GM12864 (cell line): ENCODE measurements around the gene MT1E.
"Not testable (repeated sequence)": the region's sequence is repeated elsewhere in the genome, so short reads cannot be mapped to it uniquely, and the experiment has no call there.

Source experiments
- DNase-seq: peaks from one replicate; pipeline ENCODE4 v3.0.0-alpha.2; 2011; ENCODE audit warnings: low read depth
- H3K4me3 ChIP-seq: 2 replicates; pipeline ENCODE4 v1.5.1; 2011; ENCODE audit warnings: mild to moderate bottlenecking, low read depth, low read length, control low read depth
- TF ChIP-seq, protein P1 (sequence below): IDR thresholded peaks from 2 replicates; pipeline ENCODE4 v1.5.1; 2011; ENCODE audit warnings: low read depth, mild to moderate bottlenecking, moderate library complexity, low read length, control low read depth, inconsistent platforms; ENCODE audit errors: missing control alignments

Gene MT1E

DNA sequence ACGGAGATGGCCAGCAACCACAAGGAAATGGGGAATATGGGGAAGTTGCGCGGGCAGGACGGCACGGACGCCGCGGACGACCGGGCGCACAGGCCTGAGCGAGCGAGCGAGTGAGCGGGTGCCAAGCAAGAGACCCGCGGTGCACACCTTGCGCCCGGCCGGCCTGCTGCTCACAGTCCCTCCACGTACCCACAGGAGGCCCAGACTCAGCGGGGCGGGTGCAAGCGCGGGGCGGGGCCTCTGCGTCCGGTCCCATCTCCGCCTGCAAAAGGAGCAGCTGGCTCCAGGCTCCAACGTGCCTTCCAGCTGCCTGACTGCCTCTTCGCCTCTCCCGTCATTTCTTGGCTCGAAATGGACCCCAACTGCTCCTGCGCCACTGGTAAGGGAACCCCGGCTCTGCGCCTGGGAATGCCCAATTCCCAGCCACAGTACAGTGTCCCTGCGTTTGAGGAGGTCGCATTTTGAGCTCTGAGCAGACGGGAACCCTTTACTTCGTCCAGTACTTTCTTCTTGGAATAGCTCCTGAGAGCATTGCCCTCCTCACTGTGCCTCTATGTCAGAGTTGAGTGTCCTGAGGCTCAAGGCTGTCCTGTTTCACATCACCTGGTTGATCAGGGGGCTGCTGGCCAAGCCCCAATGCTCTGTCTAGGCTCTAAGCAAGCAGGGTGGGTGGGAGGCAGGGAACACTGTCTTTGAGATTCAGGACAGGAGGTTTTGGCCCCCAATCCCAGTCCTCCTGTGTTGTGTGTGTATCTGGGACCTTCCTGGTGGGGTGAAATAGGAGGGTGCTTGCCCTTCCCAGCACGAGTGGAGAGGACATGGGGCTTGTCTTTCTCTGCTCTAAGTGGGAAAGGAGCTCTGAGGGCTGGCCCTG, 8.1 kb upstream of the MT1E start:
- DNase-seq = no peak
- TF ChIP-seq, protein P1, sequence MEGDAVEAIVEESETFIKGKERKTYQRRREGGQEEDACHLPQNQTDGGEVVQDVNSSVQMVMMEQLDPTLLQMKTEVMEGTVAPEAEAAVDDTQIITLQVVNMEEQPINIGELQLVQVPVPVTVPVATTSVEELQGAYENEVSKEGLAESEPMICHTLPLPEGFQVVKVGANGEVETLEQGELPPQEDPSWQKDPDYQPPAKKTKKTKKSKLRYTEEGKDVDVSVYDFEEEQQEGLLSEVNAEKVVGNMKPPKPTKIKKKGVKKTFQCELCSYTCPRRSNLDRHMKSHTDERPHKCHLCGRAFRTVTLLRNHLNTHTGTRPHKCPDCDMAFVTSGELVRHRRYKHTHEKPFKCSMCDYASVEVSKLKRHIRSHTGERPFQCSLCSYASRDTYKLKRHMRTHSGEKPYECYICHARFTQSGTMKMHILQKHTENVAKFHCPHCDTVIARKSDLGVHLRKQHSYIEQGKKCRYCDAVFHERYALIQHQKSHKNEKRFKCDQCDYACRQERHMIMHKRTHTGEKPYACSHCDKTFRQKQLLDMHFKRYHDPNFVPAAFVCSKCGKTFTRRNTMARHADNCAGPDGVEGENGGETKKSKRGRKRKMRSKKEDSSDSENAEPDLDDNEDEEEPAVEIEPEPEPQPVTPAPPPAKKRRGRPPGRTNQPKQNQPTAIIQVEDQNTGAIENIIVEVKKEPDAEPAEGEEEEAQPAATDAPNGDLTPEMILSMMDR = no peak
- H3K4me3 ChIP-seq = peak overlapping the region; percentile 31

DNA sequence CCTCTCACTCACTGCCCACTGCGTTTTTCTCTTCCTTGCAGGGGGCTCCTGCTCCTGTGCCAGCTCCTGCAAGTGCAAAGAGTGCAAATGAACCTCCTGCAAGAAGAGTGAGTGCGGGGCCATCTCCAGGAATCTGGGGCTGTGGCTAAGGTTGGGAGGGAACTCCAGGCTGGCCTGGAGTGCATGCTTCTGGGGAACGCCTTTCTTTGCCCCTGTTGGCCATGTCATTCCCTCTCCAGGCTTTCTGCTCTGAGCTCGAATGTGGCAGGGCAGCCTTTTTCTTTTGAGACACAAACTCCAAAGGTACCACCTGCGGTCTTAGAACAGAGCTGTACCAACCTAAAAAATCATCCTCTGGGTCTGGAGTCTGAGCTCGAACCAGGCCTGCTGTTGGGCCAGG, 7.4 kb upstream of the MT1E start:
- no peak overlapping the region for H3K4me3 ChIP-seq
- TF ChIP-seq, protein P1 = no peak
- no peak for DNase-seq

DNA sequence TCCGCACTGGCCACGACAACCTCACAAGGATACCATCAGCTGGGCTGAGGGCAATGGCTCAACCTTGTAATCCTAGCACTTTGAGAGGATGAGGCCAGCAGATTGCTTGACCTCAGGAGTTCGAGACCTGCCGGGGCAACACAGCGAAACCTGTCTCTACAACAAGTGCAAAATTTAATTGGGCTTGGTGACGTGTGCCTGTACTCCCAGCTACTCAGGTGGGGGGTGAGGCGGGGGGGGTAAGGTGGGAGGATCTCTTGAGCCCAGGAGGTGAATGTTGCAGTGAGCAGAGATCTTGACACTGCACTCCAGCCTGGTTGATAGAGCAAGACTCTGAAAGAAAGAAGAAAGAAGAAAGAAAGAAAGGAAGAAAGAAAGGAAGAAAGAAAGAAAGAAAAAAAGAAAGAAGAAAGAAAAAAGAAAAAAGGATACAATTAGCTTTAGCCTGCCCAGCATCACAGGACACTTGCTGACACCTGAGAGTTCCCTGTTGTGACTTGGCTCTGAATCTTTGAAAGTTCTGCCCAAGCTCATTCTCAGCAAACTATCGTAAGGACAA, 5.2 kb upstream of the MT1E start:
- TF ChIP-seq, protein P1 = no peak
- no peak overlapping the region for H3K4me3 ChIP-seq
- no peak for DNase-seq

DNA sequence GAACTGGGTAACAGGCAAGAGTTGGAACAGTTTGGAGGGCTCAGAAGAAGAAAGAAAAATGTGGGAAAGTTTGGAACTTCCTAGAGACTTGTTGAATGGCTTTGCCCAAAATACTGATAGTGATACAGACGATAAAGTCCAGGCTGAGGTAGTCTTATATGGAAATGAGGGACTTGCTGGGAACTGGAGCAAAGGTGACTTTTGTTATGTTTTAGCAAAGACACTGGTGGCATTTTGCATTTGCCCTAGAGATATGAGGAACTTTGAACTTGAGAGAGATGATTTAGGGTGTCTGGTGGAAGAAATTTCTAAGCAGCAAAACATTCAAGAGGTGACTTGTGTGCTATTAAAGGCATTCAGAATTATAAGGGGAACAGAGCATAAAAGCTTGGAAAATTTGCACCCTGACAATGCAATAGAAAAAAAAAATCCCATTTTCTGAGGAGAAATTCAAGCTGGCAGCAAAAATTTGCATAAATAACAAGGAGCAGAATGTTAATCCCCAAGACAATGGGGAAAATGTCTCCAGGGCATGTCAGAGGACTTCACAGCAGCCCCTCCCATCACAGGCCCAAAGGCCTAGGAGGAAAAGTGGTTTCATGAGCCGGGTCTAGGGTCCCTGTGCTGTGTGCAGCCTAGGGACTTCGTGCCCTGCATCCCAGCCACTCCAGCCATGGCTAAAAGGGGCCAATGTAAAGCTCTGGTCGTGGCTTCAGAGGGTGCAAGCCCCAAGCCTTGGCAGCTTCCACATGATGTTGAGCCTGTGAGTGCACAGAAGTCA, 3.7 kb upstream of the MT1E start:
- not testable (repeated sequence) for DNase-seq, H3K4me3 ChIP-seq

DNA sequence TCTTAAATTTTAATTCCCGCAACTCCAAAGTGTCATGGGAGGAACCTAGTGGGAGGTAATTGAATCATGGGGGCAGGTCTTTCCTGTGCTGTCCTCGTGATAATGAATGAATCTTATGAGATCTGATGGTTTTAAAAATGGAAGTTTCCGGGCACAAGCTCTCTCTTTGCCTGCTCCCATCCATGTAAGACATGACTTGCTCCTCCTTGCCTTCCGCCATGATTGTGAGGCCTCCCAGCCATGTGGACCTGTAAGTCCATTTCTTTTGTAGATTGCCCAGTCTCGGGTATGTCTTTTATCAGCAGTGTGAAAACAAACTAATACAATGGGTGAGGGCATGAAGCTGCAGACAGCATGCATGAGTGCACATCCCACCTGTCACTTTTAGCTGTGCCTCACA, 2.4 kb upstream of the MT1E start:
- not testable (repeated sequence) for DNase-seq, H3K4me3 ChIP-seq

DNA sequence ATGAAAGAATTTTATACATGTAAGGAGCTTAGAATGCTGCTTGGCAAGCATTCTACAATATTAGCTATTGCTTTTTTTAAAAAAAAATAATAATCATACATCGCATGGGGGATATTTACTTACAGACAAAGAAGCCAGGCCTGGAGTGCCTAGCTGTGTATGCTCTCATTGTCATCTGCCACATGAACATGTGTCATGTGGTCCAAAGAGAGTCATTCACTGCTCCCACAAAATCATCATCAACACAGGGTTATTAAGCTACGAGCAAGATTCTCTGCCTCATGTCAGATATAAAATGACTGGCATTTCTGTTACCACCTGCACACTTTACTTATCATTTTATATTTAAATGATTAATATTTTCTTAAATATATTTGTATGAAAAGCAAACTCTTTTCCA, 1.9 kb upstream of the MT1E start:
- no peak for DNase-seq
- TF ChIP-seq, protein P1 = no peak
- no peak overlapping the region for H3K4me3 ChIP-seq

DNA sequence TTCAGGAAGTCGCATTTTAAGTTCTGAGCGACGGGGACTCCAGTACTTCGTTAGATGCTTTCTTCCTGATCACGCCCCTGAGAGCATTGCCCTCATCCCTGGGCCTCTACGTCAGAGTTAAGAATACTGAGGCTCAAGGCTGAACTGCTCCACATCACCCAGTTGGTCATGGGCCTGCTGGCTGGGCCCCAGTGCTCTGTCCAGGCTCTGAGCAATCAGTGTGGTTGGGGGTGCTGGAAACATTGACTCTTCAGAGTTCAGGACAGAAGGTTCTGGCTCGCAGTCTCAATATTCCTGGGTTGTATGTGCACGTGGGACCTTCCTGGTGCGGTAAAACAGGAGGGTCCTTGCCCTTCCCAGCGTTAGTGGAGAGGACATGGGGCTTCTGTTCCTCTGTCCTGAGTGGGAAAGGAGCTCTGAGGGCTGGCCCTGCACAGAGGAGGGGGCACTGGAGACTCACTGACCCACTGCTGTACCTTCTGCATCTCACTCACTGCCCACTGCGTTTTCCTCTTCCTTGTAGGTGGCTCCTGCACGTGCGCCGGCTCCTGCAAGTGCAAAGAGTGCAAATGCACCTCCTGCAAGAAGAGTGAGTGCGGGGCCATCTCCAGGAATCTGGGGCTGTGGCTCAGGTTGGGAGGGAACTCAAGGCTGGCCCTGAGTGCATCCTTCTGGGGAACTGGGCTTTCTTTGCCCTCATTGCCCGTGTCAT, 518 bp downstream of the MT1E start:
- DNase-seq = no peak
- TF ChIP-seq, protein P1 = no peak
- H3K4me3 ChIP-seq = no peak overlapping the region
